ENCODE measurements around the gene SLCO2A1. TPM values are rescaled to one million over a fixed set of nuclear protein-coding genes. Genes with fewer than 3 reads are reported as not detected.

SLCO2A1 gene
- total RNA-seq, 1 donor, result under 0.01 TPM

- DNase-seq (ENCODE audit: low read depth), result no peak
- H3K4me3 ChIP-seq (ENCODE audit: low read depth, low read length), result no peak overlapping the region
- TF ChIP-seq CTCF (IDR thresholded peaks at IDR 0.05; ENCODE audit: insufficient read depth, low read length), result no peak
Measured at GRCh38 chr3:133938770-133939462, 90.8 kb downstream of the SLCO2A1 start.

GRCh38 chr3:133937756-133938601 lies 91.7 kb downstream of the SLCO2A1 start:
- no peak overlapping the region for H3K4me3 ChIP-seq (ENCODE audit: low read depth, low read length)
- TF ChIP-seq CTCF (IDR thresholded peaks at IDR 0.05; ENCODE audit: insufficient read depth, low read length), result no peak
- peak; percentile 90 for DNase-seq (ENCODE audit: low read depth)

GRCh38 chr3:133937061-133937686 lies 92.6 kb downstream of the SLCO2A1 start:
- TF ChIP-seq CTCF (IDR thresholded peaks at IDR 0.05; ENCODE audit: insufficient read depth, low read length), result no peak
- DNase-seq (ENCODE audit: low read depth), result no peak
- no peak overlapping the region for H3K4me3 ChIP-seq (ENCODE audit: low read depth, low read length)

GRCh38 chr3:133935843-133936769 lies 93.6 kb downstream of the SLCO2A1 start:
- TF ChIP-seq CTCF (IDR thresholded peaks at IDR 0.05; ENCODE audit: insufficient read depth, low read length), result no peak
- DNase-seq (ENCODE audit: low read depth), result no peak

GRCh38 chr3:133934996-133935842 lies 94.5 kb downstream of the SLCO2A1 start:
- DNase-seq (ENCODE audit: low read depth), result no peak
- no peak for TF ChIP-seq CTCF (IDR thresholded peaks at IDR 0.05; ENCODE audit: insufficient read depth, low read length)

More at GRCh38 chr3:133935843-133936769, 93.6 kb downstream of the SLCO2A1 start:
- no peak overlapping the region for H3K4me3 ChIP-seq (ENCODE audit: low read depth, low read length)

More at GRCh38 chr3:133934996-133935842, 94.5 kb downstream of the SLCO2A1 start:
- H3K4me3 ChIP-seq (ENCODE audit: low read depth, low read length), result no peak overlapping the region
